Right renal pelvis (tissue), 4 donors: Measurements from ENCODE around the gene AFF2. TPM values are rescaled to one million over a fixed set of nuclear protein-coding genes. Genes with fewer than 3 reads are reported as not detected.

Experiments used
- DNase-seq, 4 donors: peaks; one replicate each; pipeline ENCODE4 v3.0.0-alpha.2; 2013; ENCODE audit warnings: low read depth in 4 of 4, low spot score in 3 of 4, missing footprints in 1 of 4
- polyA plus RNA-seq, 4 donors: library from polyadenylated mRNA; unstranded; fragments of 120-200 nt; gene quantifications; one replicate each; pipeline ENCODE4 v1.2.1, GENCODE V29; 2013; ENCODE audit not compliant: insufficient read length in 4 of 4

AFF2 gene
- polyA plus RNA-seq, 4 donors, result 4.7 to 5.9 (median 5.0) TPM

GRCh38 chrX:148713981-148714380 is 213.6 kb downstream of the AFF2 start:
- no peak for DNase-seq

- no peak for DNase-seq
These were observed 214.9 kb downstream of the AFF2 start for GRCh38 chrX:148715361-148715760.

- no peak for DNase-seq
These were observed 222.5 kb downstream of the AFF2 start for GRCh38 chrX:148722966-148723365.

GRCh38 chrX:148723551-148723950 is 223.1 kb downstream of the AFF2 start:
- no peak for DNase-seq

GRCh38 chrX:148728901-148729300 is 228.5 kb downstream of the AFF2 start:
- no peak for DNase-seq

GRCh38 chrX:148732743-148733142 is 232.3 kb downstream of the AFF2 start:
- no peak for DNase-seq

GRCh38 chrX:148741441-148741840 is 241.0 kb downstream of the AFF2 start:
- no peak for DNase-seq

GRCh38 chrX:148755111-148755510 is 254.7 kb downstream of the AFF2 start:
- DNase-seq, result no peak

GRCh38 chrX:148763896-148764295 is 263.5 kb downstream of the AFF2 start:
- DNase-seq, result peak in 1 of 4 donors; percentile 2

GRCh38 chrX:148768296-148768695 is 267.9 kb downstream of the AFF2 start:
- no peak for DNase-seq

GRCh38 chrX:148771440-148771839 is 271.0 kb downstream of the AFF2 start:
- DNase-seq, result no peak

- no peak for DNase-seq
These were observed 273.9 kb downstream of the AFF2 start for GRCh38 chrX:148774276-148774675.

- DNase-seq, result no peak
These were observed 283.7 kb downstream of the AFF2 start for GRCh38 chrX:148784137-148784536.

- no peak for DNase-seq
These were observed 284.4 kb downstream of the AFF2 start for GRCh38 chrX:148784856-148785255.

- DNase-seq, result no peak
These were observed 284.8 kb downstream of the AFF2 start for GRCh38 chrX:148785256-148785655.

GRCh38 chrX:148788449-148788848 is 288.0 kb downstream of the AFF2 start:
- no peak for DNase-seq

- DNase-seq, result no peak
These were observed 293.9 kb downstream of the AFF2 start for GRCh38 chrX:148794350-148794749.

GRCh38 chrX:148804579-148805355 is 304.4 kb downstream of the AFF2 start:
- no peak for DNase-seq

GRCh38 chrX:148806145-148806870 is 305.9 kb downstream of the AFF2 start:
- DNase-seq, result no peak

GRCh38 chrX:148808833-148809232 is 308.4 kb downstream of the AFF2 start:
- DNase-seq, result no peak

GRCh38 chrX:148811236-148811635 is 310.8 kb downstream of the AFF2 start:
- no peak for DNase-seq

GRCh38 chrX:148813422-148813821 is 313.0 kb downstream of the AFF2 start:
- no peak for DNase-seq
